GM12874 (cell line): ENCODE results near the gene MAP4.

ENCODE experiments used
- TF ChIP-seq, protein P1 (sequence below): IDR thresholded peaks from 2 replicates; pipeline ENCODE4 v1.5.1; 2011; ENCODE audit warnings: low read depth, mild to moderate bottlenecking, control low read depth, low read length, moderate library complexity; ENCODE audit not compliant: insufficient read depth

MAP4 gene

DNA sequence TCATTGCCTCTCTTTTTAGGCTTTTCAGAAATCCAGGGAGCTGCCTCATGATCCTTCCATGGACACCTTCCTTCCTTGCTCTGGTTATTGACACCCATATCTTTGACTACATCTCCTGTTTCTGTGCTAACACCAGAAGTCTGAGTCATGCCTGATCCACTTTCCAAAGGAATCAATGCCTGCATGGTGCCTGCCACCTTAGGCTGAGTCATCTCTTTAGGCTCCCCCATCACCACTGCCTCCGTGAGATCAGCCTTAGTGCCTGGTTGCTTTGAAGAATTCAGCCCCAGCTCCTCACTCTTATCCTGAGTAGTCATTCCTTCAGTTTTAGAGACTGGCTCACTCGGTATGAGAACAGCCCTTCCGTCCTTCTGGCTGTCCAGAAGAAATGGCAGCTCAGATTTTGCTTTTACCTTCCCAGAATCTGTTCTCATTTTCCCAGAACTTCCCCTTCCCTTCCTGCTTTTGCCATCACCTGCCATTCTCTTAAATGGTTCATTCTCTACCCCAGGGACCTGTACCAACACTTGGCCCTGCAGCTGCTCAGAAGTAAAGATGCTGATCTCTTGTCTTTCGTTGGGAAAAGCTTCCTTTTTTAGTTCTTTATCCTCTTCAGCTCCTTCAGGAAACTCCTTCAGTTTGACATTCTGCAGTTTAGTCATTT lies 105.3 kb downstream of the MAP4 start:
- TF ChIP-seq, protein P1, sequence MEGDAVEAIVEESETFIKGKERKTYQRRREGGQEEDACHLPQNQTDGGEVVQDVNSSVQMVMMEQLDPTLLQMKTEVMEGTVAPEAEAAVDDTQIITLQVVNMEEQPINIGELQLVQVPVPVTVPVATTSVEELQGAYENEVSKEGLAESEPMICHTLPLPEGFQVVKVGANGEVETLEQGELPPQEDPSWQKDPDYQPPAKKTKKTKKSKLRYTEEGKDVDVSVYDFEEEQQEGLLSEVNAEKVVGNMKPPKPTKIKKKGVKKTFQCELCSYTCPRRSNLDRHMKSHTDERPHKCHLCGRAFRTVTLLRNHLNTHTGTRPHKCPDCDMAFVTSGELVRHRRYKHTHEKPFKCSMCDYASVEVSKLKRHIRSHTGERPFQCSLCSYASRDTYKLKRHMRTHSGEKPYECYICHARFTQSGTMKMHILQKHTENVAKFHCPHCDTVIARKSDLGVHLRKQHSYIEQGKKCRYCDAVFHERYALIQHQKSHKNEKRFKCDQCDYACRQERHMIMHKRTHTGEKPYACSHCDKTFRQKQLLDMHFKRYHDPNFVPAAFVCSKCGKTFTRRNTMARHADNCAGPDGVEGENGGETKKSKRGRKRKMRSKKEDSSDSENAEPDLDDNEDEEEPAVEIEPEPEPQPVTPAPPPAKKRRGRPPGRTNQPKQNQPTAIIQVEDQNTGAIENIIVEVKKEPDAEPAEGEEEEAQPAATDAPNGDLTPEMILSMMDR = no peak

DNA sequence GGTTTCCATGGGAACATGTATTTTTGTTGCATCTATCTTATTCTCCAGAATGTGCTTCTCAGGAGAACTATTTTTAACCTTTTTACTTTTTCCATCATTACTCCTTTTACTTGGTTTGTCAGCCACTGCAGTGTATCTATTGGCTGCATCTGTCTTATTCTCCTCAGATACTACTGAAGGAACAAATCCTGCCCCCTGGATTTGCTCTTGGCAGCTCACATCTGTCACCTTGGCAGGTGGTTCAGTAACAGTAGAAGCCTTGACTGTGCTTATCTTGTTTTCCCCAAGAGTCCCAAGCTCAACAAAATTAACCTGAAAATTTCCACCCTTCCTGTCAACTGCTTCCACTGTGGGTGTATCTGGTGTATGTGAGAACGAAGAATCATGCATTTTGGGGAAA lies 106.0 kb downstream of the MAP4 start:
- TF ChIP-seq, protein P1 = no peak

DNA sequence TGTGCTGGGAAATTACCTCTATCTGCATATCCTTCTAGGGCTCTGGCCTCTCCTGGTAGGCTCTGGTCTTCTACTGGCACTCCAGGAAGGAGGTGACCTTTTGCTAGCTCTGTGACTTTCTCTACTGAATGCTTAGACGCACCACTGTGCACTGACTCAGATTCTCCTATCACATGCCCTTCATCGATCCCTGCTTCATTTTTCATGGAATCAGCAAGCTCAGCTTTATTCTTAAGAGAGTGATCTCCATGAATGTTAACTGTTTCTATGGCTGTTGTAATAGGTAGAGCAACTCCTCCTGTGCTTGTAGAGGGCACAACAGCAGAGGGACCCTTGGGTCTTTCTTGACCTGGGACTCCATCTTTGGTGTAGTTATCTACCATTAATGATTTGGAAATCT lies 106.6 kb downstream of the MAP4 start:
- TF ChIP-seq, protein P1 = no peak

- TF ChIP-seq, protein P1 = no peak
Measured at GRCh38 chr3:47908744-47909143, 107.5 kb downstream of the MAP4 start.

- TF ChIP-seq, protein P1 = no peak
Measured at GRCh38 chr3:47907784-47908183, 108.4 kb downstream of the MAP4 start.

- TF ChIP-seq, protein P1 = no peak
Measured at GRCh38 chr3:47902746-47903145, 113.5 kb downstream of the MAP4 start.

GRCh38 chr3:47901280-47901833 lies 114.9 kb downstream of the MAP4 start:
- TF ChIP-seq, protein P1 = no peak
